KOPT-K1 (cell line): ENCODE data around the gene MLST8.

Source experiments
- H3K27ac ChIP-seq: fragments of 200-600 bp; sonication (generic); 2 replicates; pipeline ENCODE4 v1.5.1; 2016; ENCODE audit warnings: antibody characterized with exemption, mild to moderate bottlenecking, low read depth, low read length; ENCODE audit not compliant: poor library complexity, severe bottlenecking
- H3K36me3 ChIP-seq: fragments of 200-600 bp; sonication (generic); 2 replicates; pipeline ENCODE4 v1.5.1; 2017; ENCODE audit warnings: antibody characterized with exemption, mild to moderate bottlenecking, low read length, moderate library complexity; ENCODE audit not compliant: insufficient read depth
- H3K9me3 ChIP-seq: fragments of 200-600 bp; sonication (generic); 2 replicates; pipeline ENCODE4 v1.5.1; 2017; ENCODE audit warnings: antibody characterized with exemption, low read length, mild to moderate bottlenecking; ENCODE audit not compliant: insufficient read depth, poor library complexity, severe bottlenecking

The MLST8 gene, protein sequence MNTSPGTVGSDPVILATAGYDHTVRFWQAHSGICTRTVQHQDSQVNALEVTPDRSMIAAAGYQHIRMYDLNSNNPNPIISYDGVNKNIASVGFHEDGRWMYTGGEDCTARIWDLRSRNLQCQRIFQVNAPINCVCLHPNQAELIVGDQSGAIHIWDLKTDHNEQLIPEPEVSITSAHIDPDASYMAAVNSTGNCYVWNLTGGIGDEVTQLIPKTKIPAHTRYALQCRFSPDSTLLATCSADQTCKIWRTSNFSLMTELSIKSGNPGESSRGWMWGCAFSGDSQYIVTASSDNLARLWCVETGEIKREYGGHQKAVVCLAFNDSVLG

DNA sequence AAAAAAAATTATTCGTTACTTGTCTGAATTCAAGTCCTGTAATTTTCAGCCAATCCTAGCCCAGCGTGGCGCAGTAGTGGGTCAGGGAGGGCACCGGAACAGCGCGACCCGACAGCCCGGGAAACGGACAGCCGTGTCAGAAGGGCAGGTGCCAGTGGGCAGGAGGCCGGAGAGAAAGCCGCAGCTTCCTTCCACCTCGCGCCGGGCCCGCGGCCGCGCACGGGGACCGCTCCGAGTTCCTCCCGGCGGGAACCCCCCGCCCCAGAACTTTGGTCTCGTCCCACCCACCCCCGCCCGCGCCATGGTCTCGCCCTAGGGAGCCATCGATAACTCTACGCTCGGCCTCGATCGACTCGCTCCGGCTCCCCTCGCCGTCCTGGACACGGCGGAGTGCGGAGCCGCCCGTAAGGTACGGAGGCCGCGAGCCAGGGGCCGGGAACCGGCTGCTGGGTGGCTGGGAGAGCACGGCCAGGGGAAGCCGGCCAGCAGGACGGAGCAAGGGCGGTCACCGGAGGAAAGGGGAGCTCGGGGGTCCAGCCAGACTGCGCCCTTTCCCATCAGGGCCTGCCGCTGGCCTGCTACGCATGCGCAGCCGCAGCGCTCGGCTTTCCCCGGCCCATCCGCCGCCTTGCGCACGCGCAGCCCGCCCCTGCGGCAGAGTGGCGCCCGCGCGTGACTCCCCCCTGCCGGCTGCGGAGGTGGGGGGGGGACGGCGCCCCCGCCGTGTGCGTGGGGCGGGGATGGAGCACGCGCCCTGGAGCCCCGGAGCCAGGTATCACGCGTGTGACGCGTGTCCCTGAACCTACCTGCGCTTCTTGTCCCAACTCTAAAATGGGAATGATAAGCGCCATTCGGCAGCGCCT lies at the start of gene MLST8:
Gene MLST8, plus strand, starts transcription at position 351 of the 863 bp plus-strand sequence. CDS start 632 bp downstream, outside the sequence.
- H3K27ac ChIP-seq, result peak within 1 kb of the TSS; percentile 90

GRCh38 chr16:2155977-2156848 lies 49.0 kb upstream of the MLST8 start:
- H3K36me3 ChIP-seq, result peaks cover 45% of the 10 kb centered on the region
- H3K27ac ChIP-seq, result peak overlapping the region; percentile 67
- H3K9me3 ChIP-seq, result no peaks in the 10 kb centered on the region

More for the DNA sequence above, at the start of gene MLST8:
- peaks cover 37% of the 10 kb centered on the region for H3K36me3 ChIP-seq
- no peaks in the 10 kb centered on the region for H3K9me3 ChIP-seq

GRCh38 chr16:2156849-2157224 lies 48.4 kb upstream of the MLST8 start:
- Histone ChIP-seq H3K36me3 (peaks cover 38% of the 10 kb centered on the region), H3K27ac (peak overlapping the region; percentile 67), H3K9me3 (no peaks in the 10 kb centered on the region)

- H3K9me3 ChIP-seq, result no peaks in the 10 kb centered on the region
- no peak overlapping the region for H3K27ac ChIP-seq
- H3K36me3 ChIP-seq, result peaks cover 30% of the 10 kb centered on the region
These were observed 47.6 kb upstream of the MLST8 start for GRCh38 chr16:2157480-2158261.

DNA sequence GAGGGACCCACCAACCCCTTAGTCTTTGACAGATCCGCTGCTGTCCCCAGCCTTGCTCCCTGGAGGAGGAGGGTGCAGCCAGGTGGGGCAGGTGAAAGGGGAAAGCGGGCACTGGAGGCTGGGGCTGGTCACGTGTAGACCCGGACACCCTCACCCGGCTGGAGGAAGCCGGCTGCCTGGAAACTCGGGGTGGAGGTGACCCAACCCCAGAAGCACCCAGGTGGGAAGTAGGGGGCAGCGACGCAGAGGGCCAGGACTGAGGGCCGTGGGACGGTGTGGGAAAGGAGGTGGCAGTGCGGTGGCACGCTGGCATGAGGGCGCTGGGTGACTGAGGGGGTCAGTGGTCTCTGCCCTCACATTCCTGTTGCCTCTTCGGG lies 47.0 kb upstream of the MLST8 start:
- Histone ChIP-seq H3K9me3 (peaks cover 2% of the 10 kb centered on the region), H3K27ac (no peak overlapping the region), H3K36me3 (peaks cover 24% of the 10 kb centered on the region)

GRCh38 chr16:2159175-2159838 lies 45.9 kb upstream of the MLST8 start:
- Histone ChIP-seq H3K36me3 (peaks cover 24% of the 10 kb centered on the region), H3K9me3 (peaks cover 13% of the 10 kb centered on the region), H3K27ac (no peak overlapping the region)

DNA sequence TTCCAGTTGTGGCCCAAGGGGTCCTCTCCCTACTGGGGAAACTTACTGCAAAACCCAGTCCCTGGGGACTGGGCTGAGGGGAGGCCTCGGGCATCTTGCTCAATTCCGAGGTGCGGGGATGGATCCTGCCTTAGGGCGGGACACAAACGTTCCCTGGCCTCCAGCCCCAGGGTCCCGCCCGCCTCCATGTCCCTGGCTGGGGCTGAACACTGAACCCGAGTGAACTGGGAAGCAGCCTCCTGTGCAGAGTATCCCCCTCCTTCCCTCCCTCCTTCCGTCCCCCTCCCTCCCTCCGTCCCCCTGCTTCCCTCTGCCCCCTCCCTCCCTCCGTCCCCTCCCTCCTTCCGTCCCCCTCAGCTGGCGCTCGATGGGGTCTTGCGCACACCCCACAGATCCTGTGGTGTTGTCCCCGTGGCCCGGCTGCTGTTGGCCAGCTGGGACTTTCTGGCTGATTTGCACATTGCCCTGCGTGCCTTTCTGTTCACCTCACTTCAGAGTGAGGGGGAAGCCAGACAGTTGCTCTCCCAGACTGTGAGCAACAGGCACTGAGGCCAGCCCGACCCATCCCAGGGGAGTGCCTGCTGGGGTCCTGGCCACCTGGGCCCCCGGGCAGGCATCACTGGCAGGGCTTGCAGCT lies 44.2 kb upstream of the MLST8 start:
- Histone ChIP-seq H3K36me3 (peaks cover 28% of the 10 kb centered on the region), H3K27ac (no peak overlapping the region), H3K9me3 (peaks cover 23% of the 10 kb centered on the region)

GRCh38 chr16:2161911-2162310 lies 43.3 kb upstream of the MLST8 start:
- Histone ChIP-seq H3K9me3 (peaks cover 23% of the 10 kb centered on the region), H3K36me3 (peaks cover 37% of the 10 kb centered on the region), H3K27ac (no peak overlapping the region)

DNA sequence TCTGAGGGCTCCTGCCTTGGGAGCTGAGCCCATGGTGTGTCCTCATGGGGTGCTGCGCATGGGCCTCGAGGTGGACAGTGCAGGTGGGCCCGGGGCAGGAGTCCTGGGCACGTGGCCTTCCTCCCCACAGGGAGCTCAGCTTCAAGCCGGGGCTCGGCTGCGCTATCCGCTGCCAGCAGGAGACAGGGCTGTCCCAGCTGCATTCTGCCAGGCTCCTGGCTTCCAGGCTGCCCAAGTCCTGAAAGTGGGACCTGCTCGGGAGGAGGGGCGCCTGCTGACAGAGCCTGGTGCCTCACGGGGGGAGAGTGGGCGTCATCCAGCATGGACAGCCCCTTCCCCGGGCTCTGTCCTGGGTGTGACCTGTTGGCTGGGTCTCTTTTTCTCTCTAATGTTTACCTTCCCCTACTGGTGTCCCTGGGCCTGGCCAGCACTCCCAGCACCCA lies 42.6 kb upstream of the MLST8 start:
- Histone ChIP-seq H3K27ac (no peak overlapping the region), H3K36me3 (peaks cover 44% of the 10 kb centered on the region)

GRCh38 chr16:2163211-2163881 lies 41.9 kb upstream of the MLST8 start:
- peaks cover 23% of the 10 kb centered on the region for H3K9me3 ChIP-seq
- H3K36me3 ChIP-seq, result peaks cover 44% of the 10 kb centered on the region
- H3K27ac ChIP-seq, result no peak overlapping the region

More for the DNA sequence above, 42.6 kb upstream of the MLST8 start:
- peaks cover 23% of the 10 kb centered on the region for H3K9me3 ChIP-seq

GRCh38 chr16:2165861-2166260 lies 39.4 kb upstream of the MLST8 start:
- H3K9me3 ChIP-seq, result peaks cover 23% of the 10 kb centered on the region
- no peak overlapping the region for H3K27ac ChIP-seq
- H3K36me3 ChIP-seq, result peaks cover 59% of the 10 kb centered on the region

- H3K9me3 ChIP-seq, result peaks cover 23% of the 10 kb centered on the region
- H3K27ac ChIP-seq, result no peak overlapping the region
- H3K36me3 ChIP-seq, result peaks cover 65% of the 10 kb centered on the region
These were observed 38.8 kb upstream of the MLST8 start for GRCh38 chr16:2166263-2167067.
